ENCODE measurements around the gene CADM1.

The CADM1 gene

GRCh38 chr11:115347106-115347505, 157.1 kb downstream of the CADM1 start:
- no peak for DNase-seq

GRCh38 chr11:115345840-115346239, 158.4 kb downstream of the CADM1 start:
- DNase-seq = no peak

GRCh38 chr11:115345361-115345760, 158.9 kb downstream of the CADM1 start:
- DNase-seq = no peak

- DNase-seq = no peak
Measured at GRCh38 chr11:115344846-115345245, 159.4 kb downstream of the CADM1 start.

- no peak for DNase-seq
Measured at GRCh38 chr11:115342142-115342541, 162.1 kb downstream of the CADM1 start.

- no peak for DNase-seq
Measured at GRCh38 chr11:115340874-115341273, 163.3 kb downstream of the CADM1 start.

- no peak for DNase-seq
Measured at GRCh38 chr11:115338476-115338875, 165.7 kb downstream of the CADM1 start.

GRCh38 chr11:115334932-115335788, 169.1 kb downstream of the CADM1 start:
- DNase-seq = peak; percentile 21 to 53

GRCh38 chr11:115333949-115334348, 170.3 kb downstream of the CADM1 start:
- no peak for DNase-seq

GRCh38 chr11:115333121-115333520, 171.1 kb downstream of the CADM1 start:
- DNase-seq = no peak

GRCh38 chr11:115330684-115331482, 173.3 kb downstream of the CADM1 start:
- DNase-seq = no peak

- no peak for DNase-seq
Measured at GRCh38 chr11:115326526-115326925, 177.7 kb downstream of the CADM1 start.

- DNase-seq = no peak
Measured at GRCh38 chr11:115325523-115325922, 178.7 kb downstream of the CADM1 start.

GRCh38 chr11:115324581-115325432, 179.4 kb downstream of the CADM1 start:
- peak; percentile 47 to 48 for DNase-seq

- no peak for DNase-seq
Measured at GRCh38 chr11:115322553-115323203, 181.5 kb downstream of the CADM1 start.

- DNase-seq = no peak
Measured at GRCh38 chr11:115321605-115322289, 182.5 kb downstream of the CADM1 start.

GRCh38 chr11:115317277-115318185, 186.7 kb downstream of the CADM1 start:
- DNase-seq = no peak

- DNase-seq = no peak
Measured at GRCh38 chr11:115316696-115317095, 187.5 kb downstream of the CADM1 start.

- no peak for DNase-seq
Measured at GRCh38 chr11:115314330-115314920, 189.8 kb downstream of the CADM1 start.

- DNase-seq = no peak
Measured at GRCh38 chr11:115313224-115313838, 190.9 kb downstream of the CADM1 start.
